K562 (cell line): ENCODE measurements around the gene EDARADD. TPM values are rescaled to one million over a fixed set of nuclear protein-coding genes. Genes with fewer than 3 reads are reported as not detected.
A peak's percentile ranks its signal among the peaks of the same experiment; 100 is the strongest.

ENCODE experiments used
- ATF7 ChIP-seq: fragments of 450-650 bp; IDR thresholded peaks from 2 replicates; pipeline ENCODE4 v1.7.1; 2014; ENCODE audit warnings: mild to moderate bottlenecking, moderate library complexity
- CREM ChIP-seq: IDR thresholded peaks from 2 replicates; pipeline ENCODE4 v1.6.1; 2014; ENCODE audit warnings: antibody characterized with exemption, low read depth
- FOXA1 ChIP-seq: fragments of 450-650 bp; IDR thresholded peaks from 2 replicates; pipeline ENCODE4 v1.6.1; 2016; ENCODE audit warnings: mild to moderate bottlenecking, borderline replicate concordance
- FOXM1 ChIP-seq, 2 experiments: fragments of 450-650 bp in 1 of 2; sonication (generic) in 1 of 2; formaldehyde crosslinking in 1 of 2; IDR thresholded peaks; 2 replicates each; pipeline versions ENCODE4 v1.6.1 to v1.9.0; 2017 to 2022; ENCODE audit warnings: low read depth in 2 of 2, mild to moderate bottlenecking in 2 of 2, missing genetic modification reagents in 1 of 2, moderate library complexity in 1 of 2
- KAT2B ChIP-seq: IDR thresholded peaks from one replicate; pipeline ENCODE4 v1.6.1; 2012; ENCODE audit warnings: low read depth, mild to moderate bottlenecking, control low read depth, inconsistent platforms, low read length, moderate library complexity
- KDM1A ChIP-seq, 2 experiments: fragments of 450-650 bp; IDR thresholded peaks; 2 replicates each; pipeline ENCODE4 v1.6.1; 2016; ENCODE audit warnings: mild to moderate bottlenecking in 2 of 2
- SMARCE1 ChIP-seq: fragments of 450-650 bp; IDR thresholded peaks from 2 replicates; pipeline ENCODE4 v1.7.1; 2016; ENCODE audit warnings: mild to moderate bottlenecking
- TOE1 ChIP-seq, 2 experiments: fragments of 450-650 bp in 1 of 2; sonication (generic) in 1 of 2; formaldehyde crosslinking in 1 of 2; IDR thresholded peaks; 2 replicates each; pipeline versions ENCODE4 v1.7.1 to v1.8.0; 2016 to 2022; ENCODE audit warnings: borderline replicate concordance in 2 of 2, mild to moderate bottlenecking in 2 of 2, antibody characterized with exemption in 1 of 2, inconsistent platforms in 1 of 2, low read depth in 1 of 2, missing genetic modification reagents in 1 of 2, moderate library complexity in 1 of 2
- WHSC1 ChIP-seq: IDR thresholded peaks from one replicate; pipeline ENCODE4 v1.6.1; 2012; ENCODE audit warnings: low read length, control low read depth, inconsistent platforms
- XRCC3 ChIP-seq: fragments of 450-650 bp; IDR thresholded peaks from 2 replicates; pipeline ENCODE4 v1.6.1; 2017; ENCODE audit warnings: mild to moderate bottlenecking, moderate library complexity
- polyA plus RNA-seq, 8 experiments: library from polyadenylated mRNA; depleted of rRNA in 4 of 8; stranded (reverse) in 5 of 8; unstranded in 3 of 8; fragments of >200 nt; fragmentation: Nextera tagmentation in 2 of 8; fragmentation: Illumina TruSeq in 1 of 8; extraction: Ambion mirVana in 2 of 8; extraction: Trizol in 1 of 8; gene quantifications; 2 replicates each; pipeline versions ENCODE4 v1.2.1 to v1.2.3, GENCODE V29; 2011 to 2014; ENCODE audit warnings: inconsistent platforms in 1 of 8, missing spikeins in 1 of 8
- total RNA-seq, 7 experiments: library from RNA; depleted of rRNA in 6 of 7; stranded (reverse); fragments of >200 nt in 6 of 7; fragmentation: Illumina TruSeq in 2 of 7; extraction: Trizol in 2 of 7; gene quantifications; 2 replicates each; pipeline versions ENCODE4 v1.2.1 to v1.2.3, GENCODE V29; 2011 to 2021; ENCODE audit warnings: low replicate concordance in 1 of 7
- TF ChIP-seq, protein P1 (sequence below), 2 experiments: IDR thresholded peaks in 1 of 2; conservative IDR thresholded peaks in 1 of 2; 2 replicates each; pipeline ENCODE4 v1.6.1; 2016; ENCODE audit warnings: low read depth in 2 of 2, mild to moderate bottlenecking in 1 of 2, missing compliant biosample characterization in 1 of 2, missing genetic modification characterization in 1 of 2, moderate library complexity in 1 of 2
- TF ChIP-seq, protein P2 (sequence below), 2 experiments: fragments of 200-800 bp in 1 of 2; sonication (Bioruptor generic) in 1 of 2; sonication (generic) in 1 of 2; formaldehyde crosslinking in 1 of 2; IDR thresholded peaks in 1 of 2; conservative IDR thresholded peaks in 1 of 2; 2 replicates each; pipeline versions ENCODE4 v1.5.0 to v1.6.1; 2016 to 2020; ENCODE audit warnings: missing compliant biosample characterization in 1 of 2, missing genetic modification characterization in 1 of 2, missing genetic modification reagents in 1 of 2
- TF ChIP-seq, protein P3 (sequence below): fragments of 450-650 bp; conservative IDR thresholded peaks from 2 replicates; pipeline ENCODE4 v1.6.1; 2016; ENCODE audit warnings: missing genetic modification characterization, low read depth, mild to moderate bottlenecking, control low read depth, missing compliant biosample characterization
- TF ChIP-seq, protein P4 (sequence below): IDR thresholded peaks from 2 replicates; pipeline ENCODE4 v1.6.1; 2012; ENCODE audit warnings: low read depth, low read length, improper control_type of control experiment, borderline replicate concordance
- TF ChIP-seq, protein P5 (sequence below): fragments of 450-650 bp; IDR thresholded peaks from 2 replicates; pipeline ENCODE4 v1.6.1; 2016
- TF ChIP-seq, protein P6 (sequence below): fragments of 250-450 bp; sonication (Bioruptor Pico); IDR thresholded peaks from 2 replicates; pipeline ENCODE4 v1.9.0; 2021; ENCODE audit warnings: mild to moderate bottlenecking

Gene EDARADD
- total and polyA plus RNA-seq, 9 of the 15 experiments (the other 6 are each of a cell fraction or from before 2014, with no cell fraction given) = 0.46 to 32.4 (median 20.6) TPM

DNA sequence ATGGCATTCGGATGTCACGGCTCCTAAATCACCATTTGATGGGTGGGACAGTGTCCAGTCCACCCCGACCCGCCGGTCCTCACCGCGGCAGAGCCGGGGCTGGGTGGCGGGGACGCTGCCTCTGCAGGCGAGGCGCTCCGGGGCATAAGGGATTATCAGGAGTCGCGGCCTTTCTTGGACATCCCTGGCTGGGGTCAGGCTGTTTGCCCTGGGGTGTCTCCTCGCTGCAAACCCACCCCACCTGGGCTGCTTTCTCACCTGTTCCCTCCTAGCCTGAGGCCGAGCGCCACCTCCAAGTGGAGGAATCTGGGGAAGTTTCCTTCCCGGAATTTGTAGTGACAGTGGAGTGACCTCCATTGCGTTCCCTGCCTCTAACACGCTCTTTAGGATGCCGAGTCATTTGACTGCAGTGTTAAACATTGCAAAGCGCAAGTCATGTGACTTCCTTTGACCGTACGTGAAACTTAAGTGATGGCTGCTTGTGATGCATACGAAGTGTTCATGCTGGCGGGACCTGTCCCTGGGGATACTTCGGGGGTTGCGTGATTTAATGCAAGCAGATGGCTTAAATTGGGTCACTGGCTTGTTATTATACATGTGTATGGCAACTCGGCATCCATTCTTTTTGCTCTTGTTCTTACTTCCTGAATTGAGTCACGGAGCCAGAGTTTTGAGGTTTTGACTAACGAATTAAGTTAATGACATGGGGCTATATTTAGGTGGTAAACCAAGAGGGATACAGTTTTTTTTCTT, 130.2 kb downstream of the EDARADD start (continued):
- TF ChIP-seq, protein P1, sequence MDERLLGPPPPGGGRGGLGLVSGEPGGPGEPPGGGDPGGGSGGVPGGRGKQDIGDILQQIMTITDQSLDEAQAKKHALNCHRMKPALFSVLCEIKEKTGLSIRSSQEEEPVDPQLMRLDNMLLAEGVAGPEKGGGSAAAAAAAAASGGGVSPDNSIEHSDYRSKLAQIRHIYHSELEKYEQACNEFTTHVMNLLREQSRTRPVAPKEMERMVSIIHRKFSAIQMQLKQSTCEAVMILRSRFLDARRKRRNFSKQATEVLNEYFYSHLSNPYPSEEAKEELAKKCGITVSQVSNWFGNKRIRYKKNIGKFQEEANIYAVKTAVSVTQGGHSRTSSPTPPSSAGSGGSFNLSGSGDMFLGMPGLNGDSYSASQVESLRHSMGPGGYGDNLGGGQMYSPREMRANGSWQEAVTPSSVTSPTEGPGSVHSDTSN (CRISPR knock-in tag; IDR thresholded peaks at IDR 0.05; ENCODE audit: low read depth) = no peak
- TF ChIP-seq, protein P1 (tag; conservative IDR thresholded peaks at IDR 0.05; ENCODE audit: low read depth) = no peak
- TF ChIP-seq FOXA1 = no peak
- TF ChIP-seq, protein P2, sequence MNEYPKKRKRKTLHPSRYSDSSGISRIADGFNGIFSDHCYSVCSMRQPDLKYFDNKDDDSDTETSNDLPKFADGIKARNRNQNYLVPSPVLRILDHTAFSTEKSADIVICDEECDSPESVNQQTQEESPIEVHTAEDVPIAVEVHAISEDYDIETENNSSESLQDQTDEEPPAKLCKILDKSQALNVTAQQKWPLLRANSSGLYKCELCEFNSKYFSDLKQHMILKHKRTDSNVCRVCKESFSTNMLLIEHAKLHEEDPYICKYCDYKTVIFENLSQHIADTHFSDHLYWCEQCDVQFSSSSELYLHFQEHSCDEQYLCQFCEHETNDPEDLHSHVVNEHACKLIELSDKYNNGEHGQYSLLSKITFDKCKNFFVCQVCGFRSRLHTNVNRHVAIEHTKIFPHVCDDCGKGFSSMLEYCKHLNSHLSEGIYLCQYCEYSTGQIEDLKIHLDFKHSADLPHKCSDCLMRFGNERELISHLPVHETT (CRISPR knock-in tag; conservative IDR thresholded peaks at IDR 0.05 in 1 of 2, IDR thresholded peaks at IDR 0.05 in 1 of 2) = no peak
- TF ChIP-seq WHSC1 = no peak
- TF ChIP-seq, protein P3, sequence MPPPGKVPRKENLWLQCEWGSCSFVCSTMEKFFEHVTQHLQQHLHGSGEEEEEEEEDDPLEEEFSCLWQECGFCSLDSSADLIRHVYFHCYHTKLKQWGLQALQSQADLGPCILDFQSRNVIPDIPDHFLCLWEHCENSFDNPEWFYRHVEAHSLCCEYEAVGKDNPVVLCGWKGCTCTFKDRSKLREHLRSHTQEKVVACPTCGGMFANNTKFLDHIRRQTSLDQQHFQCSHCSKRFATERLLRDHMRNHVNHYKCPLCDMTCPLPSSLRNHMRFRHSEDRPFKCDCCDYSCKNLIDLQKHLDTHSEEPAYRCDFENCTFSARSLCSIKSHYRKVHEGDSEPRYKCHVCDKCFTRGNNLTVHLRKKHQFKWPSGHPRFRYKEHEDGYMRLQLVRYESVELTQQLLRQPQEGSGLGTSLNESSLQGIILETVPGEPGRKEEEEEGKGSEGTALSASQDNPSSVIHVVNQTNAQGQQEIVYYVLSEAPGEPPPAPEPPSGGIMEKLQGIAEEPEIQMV = no peak
- no peak for TF ChIP-seq XRCC3
- TF ChIP-seq, protein P4, sequence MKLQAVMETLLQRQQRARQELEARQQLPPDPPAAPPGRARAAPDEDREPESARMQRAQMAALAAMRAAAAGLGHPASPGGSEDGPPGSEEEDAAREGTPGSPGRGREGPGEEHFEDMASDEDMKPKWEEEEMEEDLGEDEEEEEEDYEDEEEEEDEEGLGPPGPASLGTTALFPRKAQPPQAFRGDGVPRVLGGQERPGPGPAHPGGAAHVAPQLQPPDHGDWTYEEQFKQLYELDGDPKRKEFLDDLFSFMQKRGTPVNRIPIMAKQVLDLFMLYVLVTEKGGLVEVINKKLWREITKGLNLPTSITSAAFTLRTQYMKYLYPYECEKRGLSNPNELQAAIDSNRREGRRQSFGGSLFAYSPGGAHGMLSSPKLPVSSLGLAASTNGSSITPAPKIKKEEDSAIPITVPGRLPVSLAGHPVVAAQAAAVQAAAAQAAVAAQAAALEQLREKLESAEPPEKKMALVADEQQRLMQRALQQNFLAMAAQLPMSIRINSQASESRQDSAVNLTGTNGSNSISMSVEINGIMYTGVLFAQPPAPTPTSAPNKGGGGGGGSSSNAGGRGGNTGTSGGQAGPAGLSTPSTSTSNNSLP = no peak
- TF ChIP-seq, protein P5, sequence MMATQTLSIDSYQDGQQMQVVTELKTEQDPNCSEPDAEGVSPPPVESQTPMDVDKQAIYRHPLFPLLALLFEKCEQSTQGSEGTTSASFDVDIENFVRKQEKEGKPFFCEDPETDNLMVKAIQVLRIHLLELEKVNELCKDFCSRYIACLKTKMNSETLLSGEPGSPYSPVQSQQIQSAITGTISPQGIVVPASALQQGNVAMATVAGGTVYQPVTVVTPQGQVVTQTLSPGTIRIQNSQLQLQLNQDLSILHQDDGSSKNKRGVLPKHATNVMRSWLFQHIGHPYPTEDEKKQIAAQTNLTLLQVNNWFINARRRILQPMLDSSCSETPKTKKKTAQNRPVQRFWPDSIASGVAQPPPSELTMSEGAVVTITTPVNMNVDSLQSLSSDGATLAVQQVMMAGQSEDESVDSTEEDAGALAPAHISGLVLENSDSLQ = peak; percentile 44; the same call in 1 of the 2 replicates
- TF ChIP-seq CREM = peak; percentile 78
- TF ChIP-seq SMARCE1 = peak; percentile 41; the same call in 1 of the 2 replicates
- peak; percentile 99 for TF ChIP-seq TOE1 (IDR thresholded peaks at IDR 0.05; ENCODE audit: borderline replicate concordance)
- no peak for TF ChIP-seq TOE1 (CRISPR knock-in tag; IDR thresholded peaks at IDR 0.05; ENCODE audit: borderline replicate concordance, low read depth)
- no peak; the same call in 1 of the 2 replicates for TF ChIP-seq ATF7
- TF ChIP-seq KDM1A (IDR thresholded peaks at IDR 0.05) = peak in 1 of 2 experiments; percentile 35; a peak in 1 of 4 replicates
- no peak for TF ChIP-seq FOXM1 (IDR thresholded peaks at IDR 0.05; ENCODE audit: low read depth)
- TF ChIP-seq FOXM1 (CRISPR knock-in tag; IDR thresholded peaks at IDR 0.05; ENCODE audit: low read depth) = no peak
- TF ChIP-seq, protein P6, sequence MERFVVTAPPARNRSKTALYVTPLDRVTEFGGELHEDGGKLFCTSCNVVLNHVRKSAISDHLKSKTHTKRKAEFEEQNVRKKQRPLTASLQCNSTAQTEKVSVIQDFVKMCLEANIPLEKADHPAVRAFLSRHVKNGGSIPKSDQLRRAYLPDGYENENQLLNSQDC (CRISPR knock-in tag) = peak; percentile 20; the same call in 1 of the 2 replicates
- TF ChIP-seq KAT2B = no peak
